SK-N-SH treated with all-trans-retinoic acid at 6 μM for 48 hours (cell line): ENCODE data around the gene VHLL.

Experiments used
- ATAC-seq: fragments of 200-7000 bp; cut with Tn5 transposase; 3 replicates; pipeline ENCODE4 v1.9.1; 2020; ENCODE audit warnings: mild to moderate bottlenecking, moderate library complexity
- ARNTL ChIP-seq: fragments of 450-650 bp; formaldehyde crosslinking; IDR thresholded peaks from 2 replicates; pipeline ENCODE4 v1.5.0; 2020; ENCODE audit warnings: low read depth, mild to moderate bottlenecking, moderate library complexity, borderline replicate concordance
- BACH2 ChIP-seq: fragments of 250-450 bp; sonication (Bioruptor Pico); IDR thresholded peaks from 2 replicates; pipeline ENCODE4 v1.9.0; 2021; ENCODE audit warnings: mild to moderate bottlenecking, borderline replicate concordance
- CSDC2 ChIP-seq: fragments of 250-450 bp; sonication (Bioruptor Pico); IDR thresholded peaks from 2 replicates; pipeline ENCODE4 v1.5.0; 2020; ENCODE audit warnings: mild to moderate bottlenecking, moderate library complexity
- GLIS3 ChIP-seq: fragments of 250-450 bp; sonication (Bioruptor Pico); IDR thresholded peaks from 2 replicates; pipeline ENCODE4 v1.5.0; 2020; ENCODE audit warnings: mild to moderate bottlenecking, moderate library complexity
- ISL1 ChIP-seq: fragments of 250-450 bp; sonication (Bioruptor Pico); IDR thresholded peaks from 2 replicates; pipeline ENCODE4 v2.1.2; 2022; ENCODE audit warnings: mild to moderate bottlenecking, moderate library complexity
- OSR1 ChIP-seq: fragments of 250-450 bp; sonication (Bioruptor Pico); IDR thresholded peaks from 2 replicates; pipeline ENCODE4 v1.8.0; 2022; ENCODE audit warnings: moderate library complexity, mild to moderate bottlenecking, inconsistent platforms
- RARB ChIP-seq: fragments of 250-450 bp; sonication (Bioruptor Pico); IDR thresholded peaks from 2 replicates; pipeline ENCODE4 v1.8.0; 2021; ENCODE audit warnings: mild to moderate bottlenecking, moderate library complexity
- SNAI2 ChIP-seq: fragments of 250-450 bp; sonication (Bioruptor Pico); IDR thresholded peaks from 2 replicates; pipeline ENCODE4 v1.5.0; 2020; ENCODE audit warnings: mild to moderate bottlenecking, moderate library complexity
- TCF4 ChIP-seq: fragments of 250-450 bp; sonication (Bioruptor Pico); IDR thresholded peaks from 2 replicates; pipeline ENCODE4 v1.8.0; 2021; ENCODE audit warnings: mild to moderate bottlenecking, moderate library complexity, borderline replicate concordance
- TOX ChIP-seq: fragments of 250-450 bp; sonication (Bioruptor Pico); IDR thresholded peaks from 2 replicates; pipeline ENCODE4 v1.8.0; 2021; ENCODE audit warnings: mild to moderate bottlenecking, moderate library complexity, borderline replicate concordance
- ZC3H10 ChIP-seq: fragments of 250-450 bp; sonication (Bioruptor Pico); IDR thresholded peaks from 2 replicates; pipeline ENCODE4 v1.5.1; 2021; ENCODE audit warnings: mild to moderate bottlenecking, moderate library complexity
- ZFP3 ChIP-seq: fragments of 250-450 bp; sonication (Bioruptor Pico); IDR thresholded peaks from 2 replicates; pipeline ENCODE4 v1.5.0; 2020; ENCODE audit warnings: mild to moderate bottlenecking, moderate library complexity
- ZFP30 ChIP-seq: fragments of 450-650 bp; formaldehyde crosslinking; IDR thresholded peaks from 2 replicates; pipeline ENCODE4 v1.5.0; 2022; ENCODE audit warnings: mild to moderate bottlenecking, moderate library complexity
- ZNF565 ChIP-seq: fragments of 450-650 bp; formaldehyde crosslinking; conservative IDR thresholded peaks from 2 replicates; pipeline ENCODE4 v1.5.0; 2020; ENCODE audit warnings: low read depth, mild to moderate bottlenecking, moderate library complexity
- ZNF70 ChIP-seq: fragments of 450-650 bp; formaldehyde crosslinking; IDR thresholded peaks from 2 replicates; pipeline ENCODE4 v1.5.0; 2020; ENCODE audit warnings: mild to moderate bottlenecking, moderate library complexity
- TF ChIP-seq, protein P1 (sequence below): fragments of 250-450 bp; sonication (Bioruptor Pico); IDR thresholded peaks from 2 replicates; pipeline ENCODE4 v1.8.0; 2020; ENCODE audit warnings: mild to moderate bottlenecking, moderate library complexity, borderline replicate concordance
- TF ChIP-seq, protein P2 (sequence below): fragments of 250-450 bp; sonication (Bioruptor Pico); IDR thresholded peaks from 2 replicates; pipeline ENCODE4 v1.8.0; 2021; ENCODE audit warnings: low read depth, mild to moderate bottlenecking, moderate library complexity, borderline replicate concordance
- TF ChIP-seq, protein P3 (sequence below): fragments of 250-450 bp; sonication (Bioruptor Pico); IDR thresholded peaks from 2 replicates; pipeline ENCODE4 v1.5.1; 2020; ENCODE audit warnings: low read depth, mild to moderate bottlenecking, moderate library complexity
- TF ChIP-seq, protein P4 (sequence below): fragments of 250-450 bp; sonication (Bioruptor Pico); IDR thresholded peaks from 2 replicates; pipeline ENCODE4 v1.5.1; 2021; ENCODE audit warnings: mild to moderate bottlenecking, moderate library complexity

Gene VHLL

DNA sequence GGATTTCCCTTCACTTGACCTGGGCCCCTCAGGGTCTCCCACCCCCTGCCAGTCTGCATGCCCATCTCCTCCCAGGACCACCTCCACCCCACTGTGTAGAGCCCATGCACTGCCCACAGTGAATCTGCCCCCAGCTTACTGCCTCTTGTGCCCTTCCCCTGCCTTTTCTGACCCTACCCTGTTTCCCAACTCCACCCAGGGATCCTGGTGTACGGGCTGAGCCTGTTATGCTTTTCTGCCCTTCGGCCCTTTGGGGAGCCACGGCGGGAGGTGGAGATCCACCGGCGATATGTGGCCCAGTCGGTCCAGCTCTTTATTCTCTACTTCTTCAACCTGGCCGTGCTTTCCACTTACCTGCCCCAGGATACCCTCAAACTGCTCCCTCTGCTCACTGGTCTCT, 13.0 kb downstream of the VHLL start:
- TF ChIP-seq TCF4 (no peak), ZNF70 (CRISPR knock-in tag) (no peak), ZC3H10 (CRISPR knock-in tag) (no peak), ZNF565 (CRISPR knock-in tag) (no peak), GLIS3 (CRISPR knock-in tag) (no peak), TOX (CRISPR knock-in tag) (no peak), OSR1 (CRISPR knock-in tag) (no peak), ZFP30 (CRISPR knock-in tag) (no peak), RARB (CRISPR knock-in tag) (no peak)
- TF ChIP-seq, protein P1, sequence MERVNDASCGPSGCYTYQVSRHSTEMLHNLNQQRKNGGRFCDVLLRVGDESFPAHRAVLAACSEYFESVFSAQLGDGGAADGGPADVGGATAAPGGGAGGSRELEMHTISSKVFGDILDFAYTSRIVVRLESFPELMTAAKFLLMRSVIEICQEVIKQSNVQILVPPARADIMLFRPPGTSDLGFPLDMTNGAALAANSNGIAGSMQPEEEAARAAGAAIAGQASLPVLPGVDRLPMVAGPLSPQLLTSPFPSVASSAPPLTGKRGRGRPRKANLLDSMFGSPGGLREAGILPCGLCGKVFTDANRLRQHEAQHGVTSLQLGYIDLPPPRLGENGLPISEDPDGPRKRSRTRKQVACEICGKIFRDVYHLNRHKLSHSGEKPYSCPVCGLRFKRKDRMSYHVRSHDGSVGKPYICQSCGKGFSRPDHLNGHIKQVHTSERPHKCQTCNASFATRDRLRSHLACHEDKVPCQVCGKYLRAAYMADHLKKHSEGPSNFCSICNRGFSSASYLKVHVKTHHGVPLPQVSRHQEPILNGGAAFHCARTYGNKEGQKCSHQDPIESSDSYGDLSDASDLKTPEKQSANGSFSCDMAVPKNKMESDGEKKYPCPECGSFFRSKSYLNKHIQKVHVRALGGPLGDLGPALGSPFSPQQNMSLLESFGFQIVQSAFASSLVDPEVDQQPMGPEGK (CRISPR knock-in tag) = no peak
- ATAC-seq = no peak

DNA sequence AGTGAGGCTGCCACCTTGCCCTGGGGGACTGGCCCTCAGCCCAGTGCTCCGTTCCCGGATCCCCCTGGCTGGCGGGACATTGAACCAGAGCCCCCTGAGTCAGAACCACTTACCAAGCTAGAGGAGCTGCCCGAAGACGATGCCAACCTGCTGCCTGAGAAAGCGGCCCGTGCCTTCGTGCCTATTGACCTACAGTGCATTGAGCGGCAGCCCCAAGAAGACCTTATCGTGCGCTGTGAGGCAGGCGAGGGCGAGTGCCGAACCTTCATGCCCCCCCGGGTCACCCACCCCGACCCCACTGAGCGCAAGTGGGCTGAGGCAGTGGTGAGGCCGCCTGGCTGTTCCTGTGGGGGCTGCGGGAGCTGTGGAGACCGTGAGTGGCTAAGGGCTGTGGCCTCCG, 13.7 kb downstream of the VHLL start:
- TF ChIP-seq, protein P2, sequence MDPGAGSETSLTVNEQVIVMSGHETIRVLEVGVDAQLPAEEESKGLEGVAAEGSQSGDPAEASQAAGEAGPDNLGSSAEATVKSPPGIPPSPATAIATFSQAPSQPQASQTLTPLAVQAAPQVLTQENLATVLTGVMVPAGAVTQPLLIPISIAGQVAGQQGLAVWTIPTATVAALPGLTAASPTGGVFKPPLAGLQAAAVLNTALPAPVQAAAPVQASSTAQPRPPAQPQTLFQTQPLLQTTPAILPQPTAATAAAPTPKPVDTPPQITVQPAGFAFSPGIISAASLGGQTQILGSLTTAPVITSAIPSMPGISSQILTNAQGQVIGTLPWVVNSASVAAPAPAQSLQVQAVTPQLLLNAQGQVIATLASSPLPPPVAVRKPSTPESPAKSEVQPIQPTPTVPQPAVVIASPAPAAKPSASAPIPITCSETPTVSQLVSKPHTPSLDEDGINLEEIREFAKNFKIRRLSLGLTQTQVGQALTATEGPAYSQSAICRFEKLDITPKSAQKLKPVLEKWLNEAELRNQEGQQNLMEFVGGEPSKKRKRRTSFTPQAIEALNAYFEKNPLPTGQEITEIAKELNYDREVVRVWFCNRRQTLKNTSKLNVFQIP (CRISPR knock-in tag) = no peak
- no peak for TF ChIP-seq OSR1 (CRISPR knock-in tag)
- TF ChIP-seq TOX (CRISPR knock-in tag) = no peak
- TF ChIP-seq CSDC2 (CRISPR knock-in tag) = no peak
- TF ChIP-seq, protein P3, sequence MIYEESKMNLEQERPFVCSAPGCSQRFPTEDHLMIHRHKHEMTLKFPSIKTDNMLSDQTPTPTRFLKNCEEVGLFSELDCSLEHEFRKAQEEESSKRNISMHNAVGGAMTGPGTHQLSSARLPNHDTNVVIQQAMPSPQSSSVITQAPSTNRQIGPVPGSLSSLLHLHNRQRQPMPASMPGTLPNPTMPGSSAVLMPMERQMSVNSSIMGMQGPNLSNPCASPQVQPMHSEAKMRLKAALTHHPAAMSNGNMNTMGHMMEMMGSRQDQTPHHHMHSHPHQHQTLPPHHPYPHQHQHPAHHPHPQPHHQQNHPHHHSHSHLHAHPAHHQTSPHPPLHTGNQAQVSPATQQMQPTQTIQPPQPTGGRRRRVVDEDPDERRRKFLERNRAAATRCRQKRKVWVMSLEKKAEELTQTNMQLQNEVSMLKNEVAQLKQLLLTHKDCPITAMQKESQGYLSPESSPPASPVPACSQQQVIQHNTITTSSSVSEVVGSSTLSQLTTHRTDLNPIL (CRISPR knock-in tag) = no peak
- TF ChIP-seq, protein P4, sequence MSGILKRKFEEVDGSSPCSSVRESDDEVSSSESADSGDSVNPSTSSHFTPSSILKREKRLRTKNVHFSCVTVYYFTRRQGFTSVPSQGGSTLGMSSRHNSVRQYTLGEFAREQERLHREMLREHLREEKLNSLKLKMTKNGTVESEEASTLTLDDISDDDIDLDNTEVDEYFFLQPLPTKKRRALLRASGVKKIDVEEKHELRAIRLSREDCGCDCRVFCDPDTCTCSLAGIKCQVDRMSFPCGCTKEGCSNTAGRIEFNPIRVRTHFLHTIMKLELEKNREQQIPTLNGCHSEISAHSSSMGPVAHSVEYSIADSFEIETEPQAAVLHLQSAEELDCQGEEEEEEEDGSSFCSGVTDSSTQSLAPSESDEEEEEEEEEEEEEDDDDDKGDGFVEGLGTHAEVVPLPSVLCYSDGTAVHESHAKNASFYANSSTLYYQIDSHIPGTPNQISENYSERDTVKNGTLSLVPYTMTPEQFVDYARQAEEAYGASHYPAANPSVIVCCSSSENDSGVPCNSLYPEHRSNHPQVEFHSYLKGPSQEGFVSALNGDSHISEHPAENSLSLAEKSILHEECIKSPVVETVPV = no peak
- TF ChIP-seq ISL1 = no peak
- TF ChIP-seq ZFP30 (CRISPR knock-in tag) = no peak
- no peak for TF ChIP-seq ZNF70 (CRISPR knock-in tag)
- TF ChIP-seq, protein P1 (CRISPR knock-in tag) = no peak
- no peak for TF ChIP-seq ZNF565 (CRISPR knock-in tag)
- TF ChIP-seq ZFP3 (CRISPR knock-in tag) = no peak
- ATAC-seq = no peak

DNA sequence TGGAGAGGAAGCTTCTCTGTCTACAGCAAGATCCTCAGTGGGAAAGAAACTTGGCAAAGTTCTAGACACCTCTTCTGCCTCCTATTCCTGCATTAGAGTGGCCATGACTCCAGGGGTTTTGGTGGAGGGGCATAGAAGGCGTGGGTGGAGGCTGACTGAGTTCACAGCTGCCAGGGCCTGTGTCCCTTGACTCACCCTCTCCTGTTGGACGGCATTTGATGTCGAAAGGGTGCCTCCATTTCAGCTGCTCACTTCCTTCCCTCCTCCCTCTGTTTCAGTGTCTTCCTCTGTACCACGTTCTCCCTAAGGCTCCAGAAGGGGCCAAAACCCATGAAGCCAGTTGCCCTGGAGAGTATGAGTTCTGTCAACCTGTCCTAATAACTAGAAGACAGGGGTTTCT, 14.3 kb downstream of the VHLL start:
- ATAC-seq = no peak
- TF ChIP-seq, protein P1 (CRISPR knock-in tag) = no peak
- TF ChIP-seq CSDC2 (CRISPR knock-in tag) (no peak), TCF4 (no peak), ARNTL (CRISPR knock-in tag) (no peak), ZNF565 (CRISPR knock-in tag) (no peak), OSR1 (CRISPR knock-in tag) (no peak), ISL1 (no peak), SNAI2 (CRISPR knock-in tag) (no peak), BACH2 (CRISPR knock-in tag) (no peak), ZFP3 (CRISPR knock-in tag) (no peak), ZC3H10 (CRISPR knock-in tag) (no peak)
- TF ChIP-seq, protein P2 (CRISPR knock-in tag) = no peak
